NCI-H446 treated with DMSO at 0.1 percent for 48 hours (cell line): ENCODE measurements around the gene FAM163A.
A peak's percentile ranks its signal among the peaks of the same experiment; 100 is the strongest.
"Not testable (repeated sequence)": the region's sequence is repeated elsewhere in the genome, so short reads cannot be mapped to it uniquely, and the experiment has no call there.

Source experiments
- DNase-seq: peaks from one replicate; lab custom pipeline; 2025; lab: John Stamatoyannopoulos, UW

FAM163A gene

DNA sequence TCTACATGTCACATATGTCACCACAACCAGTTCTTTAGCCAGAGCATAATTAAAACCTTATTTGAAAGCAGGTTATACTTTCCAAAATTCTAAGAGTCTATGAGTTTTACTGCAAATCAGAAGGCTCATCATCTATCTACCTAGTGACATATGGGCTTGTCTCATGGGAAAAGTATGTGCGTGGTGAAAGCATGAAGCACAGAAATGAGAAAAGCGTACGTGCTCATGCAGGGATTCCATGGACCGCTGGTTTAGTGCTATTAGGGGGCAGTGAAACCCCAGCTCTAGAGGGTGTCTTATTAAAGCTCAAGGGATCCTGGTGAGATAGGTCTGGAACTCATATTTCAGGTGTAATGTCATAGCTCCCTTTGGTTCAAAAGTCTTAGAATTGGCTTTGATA lies 50.2 kb downstream of the FAM163A start:
- DNase-seq, result no peak

DNA sequence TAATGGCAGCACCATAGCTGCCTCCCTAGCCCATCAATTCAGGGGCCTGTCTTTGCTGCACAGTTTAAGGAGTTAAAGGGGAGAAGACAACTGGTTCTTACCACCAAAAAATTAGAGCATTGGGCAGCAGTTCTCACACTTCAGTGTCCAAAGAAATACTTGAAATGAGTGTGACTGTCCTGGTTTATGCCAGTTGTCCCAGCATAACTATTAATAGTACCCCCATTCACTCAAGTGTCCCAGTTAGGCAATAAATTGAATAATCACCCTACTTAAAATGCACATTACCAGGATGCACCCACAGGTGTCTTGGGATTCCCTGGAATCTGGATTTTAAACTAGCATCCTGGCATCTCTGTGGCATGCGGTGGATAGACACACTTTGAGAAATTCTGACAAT lies 51.1 kb downstream of the FAM163A start:
- no peak for DNase-seq

DNA sequence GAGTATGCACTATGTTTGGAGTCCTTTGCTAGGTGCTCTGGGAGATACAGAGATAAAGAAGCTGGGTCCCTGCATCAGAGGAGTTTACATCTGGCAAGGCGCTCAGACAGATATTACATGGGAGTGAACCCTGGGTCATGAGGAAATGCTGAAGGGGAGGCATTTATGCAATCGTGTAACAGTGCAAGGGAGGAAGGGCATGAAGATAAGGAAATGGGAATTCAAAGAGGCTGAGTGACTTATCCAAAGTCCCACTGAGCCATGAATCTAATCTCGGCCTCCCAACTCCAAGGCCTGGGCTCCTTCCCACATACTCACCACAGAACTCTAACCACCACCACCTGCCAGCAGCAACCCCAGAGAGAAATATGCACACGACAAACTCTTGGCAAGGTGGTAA lies 51.6 kb downstream of the FAM163A start:
- no peak for DNase-seq

DNA sequence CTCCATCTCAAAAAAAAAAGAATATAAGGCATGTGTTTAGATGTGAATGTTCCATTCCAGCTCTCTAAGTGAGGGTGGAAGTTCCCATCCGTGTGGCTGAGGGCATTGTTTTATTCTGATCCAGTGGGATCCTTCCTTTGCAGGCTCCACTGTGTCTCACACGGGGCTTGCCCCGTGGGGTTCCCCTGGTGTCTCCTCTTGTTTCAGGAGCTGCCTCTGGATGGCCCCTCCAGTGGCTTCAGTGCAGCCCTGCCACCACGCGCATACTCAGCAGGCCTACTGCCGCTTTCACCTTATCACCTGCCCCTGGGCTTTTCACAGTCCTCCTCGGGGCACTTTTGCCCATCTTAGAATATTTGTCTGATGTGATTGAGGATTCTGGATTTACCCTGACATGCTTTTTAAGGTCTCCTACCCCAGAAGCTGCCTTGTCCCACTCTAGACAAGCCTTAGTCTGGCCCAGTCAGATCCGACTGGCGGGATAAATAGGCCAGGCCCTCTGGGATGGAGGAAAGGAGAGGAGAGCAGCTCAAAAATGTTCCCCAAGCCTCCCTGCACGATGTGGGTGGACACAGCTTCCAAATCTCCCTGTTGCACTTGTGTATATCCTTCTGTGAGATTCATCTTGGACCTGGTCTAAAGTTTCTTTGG lies 55.2 kb downstream of the FAM163A start:
- no peak for DNase-seq

DNA sequence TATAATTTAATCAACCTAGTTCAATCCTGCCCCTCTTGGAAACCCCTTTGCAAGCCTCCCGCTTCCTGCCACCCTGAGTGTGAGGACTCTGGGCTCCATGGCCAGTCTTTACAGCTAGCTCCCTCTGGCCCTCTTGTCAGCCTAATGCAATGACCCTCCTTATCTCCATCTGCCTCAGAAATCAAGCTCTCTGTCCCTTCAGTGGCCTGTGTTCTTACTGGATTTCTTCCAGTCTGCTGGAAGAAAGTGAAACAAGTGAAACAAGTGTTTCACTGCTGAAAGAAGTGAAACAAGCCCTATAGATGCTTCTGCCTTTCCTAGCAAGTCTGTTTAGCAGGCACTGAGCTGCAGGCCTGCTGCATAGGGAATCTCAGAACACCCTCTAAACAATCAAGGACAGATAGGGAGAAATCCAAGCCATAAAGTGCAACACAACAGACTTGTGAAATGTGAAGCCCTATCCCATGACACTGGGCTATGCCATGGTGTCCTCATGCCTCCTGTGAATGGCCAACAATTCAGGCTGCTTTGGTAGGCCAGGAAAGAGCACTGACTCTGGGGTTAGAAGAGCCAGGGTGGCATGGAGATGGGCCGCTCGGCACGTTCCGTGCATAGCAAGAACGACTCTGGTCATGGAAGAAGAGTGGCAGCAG lies 55.9 kb downstream of the FAM163A start:
- DNase-seq, result no peak

DNA sequence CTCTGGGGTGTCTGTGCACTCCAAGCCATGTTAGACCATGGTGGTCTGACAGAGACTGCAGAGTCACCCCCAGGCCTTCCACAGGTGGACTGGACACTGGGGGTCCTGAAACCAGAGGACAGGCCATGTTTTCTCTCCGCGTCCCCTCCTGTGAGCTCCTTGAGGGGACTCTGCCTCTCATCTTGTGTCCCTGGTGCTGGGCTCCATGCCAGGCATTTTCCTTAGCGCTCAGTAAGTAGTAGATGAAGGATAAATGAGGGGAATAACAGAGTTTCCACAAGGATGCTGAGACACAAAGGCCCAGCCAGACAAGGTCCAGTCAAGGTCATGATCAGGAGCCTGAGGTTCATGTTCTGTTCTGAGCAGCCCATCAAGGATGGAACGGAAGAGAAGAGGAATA lies 57.4 kb downstream of the FAM163A start:
- no peak for DNase-seq

DNA sequence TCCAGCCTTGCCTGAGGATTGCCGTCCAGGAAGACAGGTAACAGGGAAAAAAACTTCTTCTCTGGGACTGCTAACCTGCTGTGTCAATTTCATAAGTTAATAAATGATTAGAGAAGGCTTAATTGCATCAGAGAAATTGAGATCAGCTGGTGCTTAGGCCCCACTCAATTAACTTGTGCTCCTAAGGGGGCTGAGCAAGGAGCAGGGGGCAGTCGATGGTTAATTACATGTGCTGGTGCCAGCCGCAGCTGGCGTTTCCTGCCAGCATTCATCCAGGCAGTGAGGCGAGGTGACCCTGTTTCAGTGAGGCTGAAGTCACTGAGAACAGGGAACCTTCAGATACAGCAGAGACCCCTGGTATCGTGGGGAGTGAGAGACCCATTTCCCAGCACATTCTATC lies 60.0 kb downstream of the FAM163A start:
- no peak for DNase-seq

DNA sequence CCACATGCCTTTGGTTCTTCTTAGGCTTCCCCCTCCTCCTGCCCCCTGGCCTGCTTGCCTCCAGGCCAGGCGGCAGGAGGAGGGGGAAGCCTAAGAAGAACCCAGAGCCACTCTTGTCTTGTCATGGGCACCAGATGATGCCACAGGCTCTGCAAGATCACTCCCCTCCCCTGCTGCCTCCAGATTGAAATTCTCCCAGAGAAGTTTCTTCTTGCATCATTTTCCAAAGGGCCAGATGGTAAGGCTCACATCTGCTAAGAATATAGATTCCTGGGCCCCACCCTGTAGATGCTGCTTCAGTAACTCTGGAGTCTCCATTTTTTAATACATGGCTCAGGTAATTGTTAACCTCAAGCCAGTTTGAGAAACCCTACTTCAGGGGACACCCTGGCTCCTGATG lies 60.8 kb downstream of the FAM163A start:
- no peak for DNase-seq

DNA sequence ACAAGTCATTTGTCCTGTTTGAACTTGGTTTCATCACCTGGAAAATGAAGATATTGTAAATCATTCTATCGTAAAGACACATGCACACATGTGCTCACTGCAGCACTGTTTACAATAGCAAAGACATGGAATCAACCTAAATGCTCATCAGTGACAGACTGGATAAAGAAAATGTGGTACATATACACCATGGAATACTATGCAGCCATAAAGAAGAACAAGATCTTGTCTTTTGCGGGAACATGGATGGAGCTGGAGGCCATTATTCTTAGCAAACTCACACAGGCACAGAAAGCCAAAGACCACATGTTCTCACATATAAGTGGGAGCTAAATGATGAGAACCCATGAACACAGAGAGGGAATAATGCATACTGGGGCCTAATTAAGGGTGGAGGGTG lies 61.3 kb downstream of the FAM163A start:
- not testable (repeated sequence) for DNase-seq

DNA sequence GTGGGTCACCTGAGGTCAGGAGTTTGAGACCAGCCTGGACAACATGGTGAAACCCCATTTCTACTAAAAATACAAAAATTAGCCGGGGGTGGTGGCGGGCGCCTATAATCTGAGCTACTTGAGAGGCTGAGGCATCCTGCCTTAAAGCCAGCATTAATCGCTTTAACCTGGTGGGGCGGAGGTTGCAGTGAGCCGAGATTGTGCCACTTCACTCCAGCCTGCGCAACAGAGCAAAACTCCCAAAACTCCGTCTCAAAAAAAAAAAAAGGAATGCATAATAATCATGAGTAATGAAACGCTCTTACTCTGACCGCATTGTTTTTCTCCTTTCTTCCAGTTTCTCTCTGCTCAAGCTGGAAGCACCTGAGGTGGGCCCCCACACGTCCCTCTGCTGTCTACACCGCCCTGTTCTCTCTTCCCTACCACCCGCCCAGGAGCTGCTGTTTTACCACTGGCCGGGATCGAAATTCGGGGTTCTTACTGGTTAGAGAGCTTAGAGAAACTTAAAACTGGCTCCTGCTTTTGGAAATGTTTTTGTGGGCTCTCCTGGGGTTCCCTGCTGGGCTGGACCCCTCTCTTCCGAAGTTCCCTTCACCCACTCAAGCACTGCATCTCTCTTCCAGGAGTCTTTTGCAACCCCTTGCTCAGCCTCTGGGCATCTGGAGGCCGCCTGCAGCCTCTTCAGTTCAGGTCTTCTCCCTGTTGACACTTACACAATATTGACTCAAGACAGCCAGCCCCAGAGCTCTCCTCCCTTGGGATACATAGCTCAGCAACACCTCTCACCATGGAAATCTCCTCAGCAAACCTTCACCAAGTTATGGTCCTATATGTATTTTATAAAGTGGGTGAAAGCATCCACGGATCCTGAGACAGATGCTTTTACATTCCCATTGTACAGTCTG lies 62.5 kb downstream of the FAM163A start:
- DNase-seq, result no peak

DNA sequence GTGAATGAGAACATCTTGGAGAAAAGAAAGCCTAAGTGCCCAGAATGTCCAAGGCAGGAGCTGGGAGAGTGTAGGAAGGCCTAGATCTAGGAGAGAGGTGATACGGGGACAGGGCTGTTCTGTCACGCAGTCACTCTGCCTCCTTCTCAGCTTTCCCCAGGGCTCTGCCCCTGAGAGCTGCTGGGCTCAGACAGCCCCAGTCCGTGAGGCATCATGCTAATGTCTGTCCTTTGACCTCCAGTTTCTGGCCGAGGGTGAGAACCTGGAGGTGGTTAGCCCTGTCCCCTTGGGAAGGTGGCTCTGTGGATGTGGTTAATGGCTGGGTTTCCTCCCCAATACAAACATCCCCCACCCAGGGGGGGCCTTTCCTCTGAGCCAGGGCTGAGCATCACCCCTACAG lies 63.2 kb downstream of the FAM163A start:
- DNase-seq, result no peak

DNA sequence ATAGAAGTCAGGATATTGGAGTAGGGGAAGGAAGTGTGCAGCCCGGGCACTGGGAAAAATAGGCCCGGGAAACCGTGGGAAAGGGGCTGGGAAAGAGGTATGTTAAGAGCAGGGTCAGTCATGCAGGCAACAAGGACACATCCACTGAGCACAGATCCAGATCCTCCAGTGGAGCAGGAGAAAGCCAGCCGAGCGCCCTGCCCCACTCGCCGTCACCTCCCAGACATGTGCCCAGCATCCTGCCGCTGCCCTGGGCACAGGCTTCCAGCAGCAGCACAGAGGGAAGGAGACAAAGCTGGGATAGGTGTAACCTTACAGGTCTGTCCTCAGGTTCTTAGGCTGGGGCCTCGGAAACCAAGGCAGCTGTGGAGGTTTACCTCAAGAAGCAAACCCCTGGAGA lies 64.2 kb downstream of the FAM163A start:
- DNase-seq, result no peak

DNA sequence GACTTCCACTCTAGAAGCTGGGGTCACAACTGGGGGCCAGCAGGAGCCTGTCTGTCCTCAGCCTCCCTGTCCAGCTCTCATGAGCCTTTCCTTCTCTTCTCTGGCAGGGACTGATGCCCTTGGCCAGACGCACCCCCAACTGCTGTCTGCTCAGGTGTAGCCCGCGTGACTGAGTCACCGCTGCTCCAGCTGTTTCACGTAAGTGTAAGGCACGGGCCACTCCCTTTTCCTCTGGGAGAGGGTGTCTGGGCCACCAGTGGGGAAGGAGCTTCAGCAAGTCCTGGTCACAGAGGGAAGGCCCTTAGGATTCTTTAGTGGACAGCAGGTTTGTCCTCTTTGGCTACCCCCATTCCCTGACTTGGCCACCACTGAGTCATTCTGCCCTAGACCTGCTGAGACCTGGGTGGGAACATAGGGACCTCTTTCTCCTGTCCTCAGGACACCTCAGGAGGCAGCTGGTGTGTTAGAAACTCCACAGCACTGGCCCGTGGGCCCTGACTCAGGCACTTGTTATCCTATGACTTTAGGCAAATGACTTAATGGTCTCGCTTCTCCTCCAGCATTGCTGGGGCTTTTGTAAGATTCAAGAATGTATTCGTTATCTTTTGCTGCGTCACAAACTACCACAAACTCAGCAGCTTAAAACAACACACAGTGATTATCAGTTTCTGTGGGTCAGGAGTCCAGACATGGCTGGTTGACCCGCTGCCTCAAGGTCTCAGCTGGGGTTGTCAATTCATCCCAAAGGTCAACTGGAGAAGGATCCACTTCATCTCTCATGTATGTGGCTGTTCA lies 64.8 kb downstream of the FAM163A start:
- no peak for DNase-seq

DNA sequence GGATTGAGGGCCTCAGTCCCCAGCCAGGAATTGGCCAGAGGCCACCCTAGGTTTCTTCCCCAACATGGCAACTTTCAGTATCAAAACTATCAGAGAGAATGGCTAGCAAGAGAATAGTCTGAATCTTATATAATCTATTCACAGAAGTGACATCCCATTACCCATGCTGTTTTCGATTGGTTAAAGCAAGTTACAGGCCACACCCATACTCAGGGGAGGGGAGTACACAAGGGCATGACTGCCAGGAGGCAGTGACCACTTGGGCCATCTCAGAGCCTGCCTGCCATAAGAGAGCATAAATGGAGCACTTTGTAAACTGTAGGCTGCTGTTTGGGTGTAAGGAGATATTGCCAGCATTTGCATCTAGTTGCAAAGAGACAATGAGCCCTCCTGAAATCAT lies 65.4 kb downstream of the FAM163A start:
- no peak for DNase-seq

DNA sequence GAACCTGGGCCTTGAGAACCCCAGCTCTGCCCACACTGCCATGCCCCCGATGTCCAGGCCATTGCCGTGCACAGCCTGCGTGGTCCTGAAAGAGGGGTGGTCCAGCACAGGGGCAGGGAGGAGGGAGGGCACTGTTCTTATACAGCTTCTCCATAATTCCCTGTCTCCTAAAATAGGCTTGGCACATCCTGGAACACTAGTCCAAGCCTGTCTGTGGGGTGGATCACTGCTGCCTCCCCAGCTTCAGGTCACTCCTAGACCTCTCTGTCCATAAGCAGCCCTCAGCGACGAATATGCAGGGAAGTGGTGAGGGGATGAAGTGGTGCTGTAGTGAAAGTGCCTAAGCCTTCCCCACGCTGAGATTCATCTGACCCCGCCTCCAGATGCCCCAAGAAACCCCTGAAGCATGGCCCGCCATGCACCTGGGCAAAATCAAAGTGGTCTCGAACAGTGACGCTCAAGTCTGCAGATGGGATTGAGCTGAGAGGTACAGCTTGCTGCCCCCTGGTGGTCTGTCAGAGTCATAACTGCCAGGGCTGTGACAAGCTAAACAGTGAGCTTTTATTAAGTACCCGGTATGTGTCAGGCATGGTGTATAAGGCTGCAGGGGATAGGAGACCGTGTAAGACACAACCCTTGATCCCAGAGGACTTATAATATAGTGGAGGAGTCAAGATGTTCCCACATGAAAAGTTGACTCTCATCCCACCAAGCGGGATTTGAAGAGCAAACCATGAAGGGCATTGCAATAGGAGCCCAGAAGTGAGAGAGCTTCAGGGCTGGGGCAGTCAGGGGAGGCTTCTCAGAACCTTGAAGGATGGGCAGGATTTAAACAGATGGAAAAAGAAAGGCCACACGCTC lies 66.6 kb downstream of the FAM163A start:
- DNase-seq, result peak; percentile 55

DNA sequence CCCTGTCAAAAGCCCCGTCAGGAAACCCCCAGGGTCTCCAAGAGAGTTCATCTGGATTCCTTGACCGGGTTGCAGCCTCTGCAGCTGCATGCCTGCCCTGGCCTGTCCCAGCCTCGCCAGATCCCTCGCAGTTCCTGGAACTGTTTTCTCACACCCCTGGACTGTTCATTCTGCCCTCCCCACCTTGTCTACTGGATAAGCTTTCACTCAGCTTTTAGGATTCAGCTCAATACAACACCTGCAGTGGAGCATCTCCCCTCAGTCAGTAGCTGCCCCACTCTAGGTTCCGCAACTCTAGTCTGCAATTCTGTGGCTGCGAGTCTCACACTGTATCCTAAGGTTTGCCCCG lies 67.2 kb downstream of the FAM163A start:
- DNase-seq, result no peak

DNA sequence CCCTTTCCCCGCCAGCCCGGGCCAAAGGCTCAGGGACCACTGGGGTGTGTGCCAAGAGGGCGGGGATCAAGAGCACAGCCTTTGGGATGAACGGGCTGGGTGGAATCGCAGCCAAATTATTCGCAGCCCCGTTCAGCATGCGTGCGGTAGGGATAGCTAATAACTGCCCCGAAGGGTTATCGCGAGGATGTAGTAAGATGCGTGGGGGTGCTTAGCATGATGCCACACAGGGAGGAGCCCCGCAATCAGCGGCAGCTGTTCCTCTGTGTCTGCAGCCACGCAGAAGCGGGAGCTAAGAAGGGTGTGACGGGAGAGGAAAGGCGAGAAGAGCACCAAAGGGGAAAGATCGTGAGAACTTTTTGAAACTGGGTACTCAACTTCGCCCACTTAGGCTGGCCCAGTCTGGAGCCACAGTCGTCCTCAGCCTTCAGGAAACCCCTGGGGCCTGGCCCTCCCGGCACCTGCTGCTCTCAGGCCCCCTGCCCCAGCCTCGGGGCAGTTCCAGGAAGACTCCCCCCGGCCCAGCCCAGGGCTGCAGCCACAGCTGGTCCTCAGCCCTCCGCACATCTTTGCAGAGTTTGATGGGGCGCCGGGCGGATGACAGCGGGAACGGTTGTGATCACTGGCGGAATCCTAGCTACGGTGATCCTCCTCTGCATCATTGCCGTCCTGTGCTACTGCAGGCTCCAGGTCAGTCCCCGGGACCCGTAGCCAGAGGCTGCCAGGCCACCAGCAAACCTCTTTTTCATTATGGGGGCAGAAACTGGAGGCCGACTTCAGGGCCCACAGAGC lies 69.6 kb downstream of the FAM163A start:
- DNase-seq, result no peak

DNA sequence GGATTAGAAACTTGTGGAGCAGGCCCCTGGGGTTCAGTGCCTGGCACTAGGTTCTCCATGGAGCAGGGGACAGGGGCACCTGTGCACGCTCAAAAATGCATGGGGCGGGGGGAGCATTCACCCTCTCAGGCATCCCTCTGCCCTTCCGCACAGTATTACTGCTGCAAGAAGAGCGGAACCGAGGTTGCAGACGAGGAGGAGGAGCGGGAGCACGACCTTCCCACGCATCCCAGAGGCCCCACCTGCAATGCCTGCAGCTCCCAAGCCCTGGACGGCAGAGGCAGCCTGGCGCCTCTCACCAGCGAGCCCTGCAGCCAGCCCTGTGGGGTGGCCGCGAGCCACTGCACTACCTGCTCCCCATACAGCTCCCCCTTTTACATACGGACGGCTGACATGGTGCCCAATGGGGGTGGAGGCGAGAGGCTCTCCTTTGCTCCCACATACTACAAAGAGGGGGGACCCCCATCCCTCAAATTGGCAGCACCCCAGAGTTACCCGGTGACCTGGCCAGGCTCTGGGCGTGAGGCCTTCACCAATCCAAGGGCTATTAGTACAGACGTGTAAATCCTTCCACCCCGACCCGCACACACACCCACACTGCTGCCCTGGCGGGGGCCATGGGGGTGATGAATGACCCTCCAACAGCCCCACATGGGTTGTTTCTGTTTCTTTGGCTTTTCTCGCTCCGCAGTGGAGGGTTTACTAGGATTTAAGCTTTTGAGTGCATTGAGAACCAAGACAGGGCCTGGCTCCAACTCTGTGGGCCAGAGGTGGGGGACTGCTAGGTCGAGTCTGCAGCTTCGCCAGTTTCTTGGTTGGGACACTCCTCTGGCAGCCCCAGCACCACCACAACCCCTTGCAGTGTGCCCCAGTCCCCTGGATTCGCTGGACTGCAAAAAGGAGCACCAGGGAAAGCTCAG lies 70.8 kb downstream of the FAM163A start:
- DNase-seq, result no peak

DNA sequence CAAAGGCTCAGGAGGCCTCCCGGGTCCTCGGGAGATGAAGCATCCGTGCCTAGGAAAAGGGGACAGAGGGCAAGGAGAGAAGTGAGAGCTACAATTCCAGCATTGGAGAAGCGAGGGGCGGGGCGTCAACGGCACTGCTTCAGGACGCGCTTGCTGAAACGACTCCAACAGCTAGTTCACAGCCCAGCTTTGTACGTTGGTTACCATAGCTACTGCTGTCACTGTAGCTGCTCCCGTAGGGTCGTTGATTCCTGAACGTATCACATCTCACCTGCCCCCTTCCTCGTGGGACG lies 71.4 kb downstream of the FAM163A start:
- DNase-seq, result peak; percentile 79

DNA sequence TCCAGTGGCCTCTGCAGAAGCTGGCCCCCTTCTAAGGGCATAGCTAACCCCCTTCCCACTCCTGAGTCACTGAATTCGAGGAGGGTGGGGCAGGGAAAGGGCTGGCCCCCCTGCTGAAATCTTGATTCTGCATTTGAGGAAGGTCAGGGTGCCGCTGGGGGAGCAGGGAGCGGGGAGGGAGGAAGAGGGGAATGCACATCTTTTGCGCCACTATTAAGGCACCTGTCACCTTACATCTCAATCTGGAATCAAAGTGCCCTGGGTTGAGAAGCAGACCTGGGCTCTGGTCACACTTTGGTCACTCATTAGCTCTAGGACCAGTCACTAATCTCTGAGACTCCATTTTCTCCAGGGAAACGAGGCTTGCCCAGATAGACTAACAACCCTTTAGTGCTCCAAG lies 72.5 kb downstream of the FAM163A start:
- DNase-seq, result no peak
